Neural cell (in vitro differentiated cells): ENCODE data around the gene CBFA2T2.

Experiments
- EP300 ChIP-seq: fragments of 450-650 bp; conservative IDR thresholded peaks from 2 replicates; pipeline ENCODE4 v1.6.1; 2014; ENCODE audit warnings: antibody characterized with exemption, mild to moderate bottlenecking, moderate library complexity; ENCODE audit not compliant: poor library complexity, severe bottlenecking
- MXI1 ChIP-seq: fragments of 450-650 bp; conservative IDR thresholded peaks from 2 replicates; pipeline ENCODE4 v1.6.1; 2014; ENCODE audit warnings: antibody characterized with exemption, mild to moderate bottlenecking; ENCODE audit not compliant: poor library complexity, severe bottlenecking
- SMC3 ChIP-seq: fragments of 450-650 bp; conservative IDR thresholded peaks from 2 replicates; pipeline ENCODE4 v1.6.1; 2014; ENCODE audit warnings: antibody characterized with exemption, mild to moderate bottlenecking, moderate library complexity; ENCODE audit not compliant: poor library complexity
- TAF1 ChIP-seq: IDR thresholded peaks from 2 replicates; pipeline ENCODE4 v1.6.1; 2012; ENCODE audit warnings: low read depth
- TF ChIP-seq, protein P1 (sequence below): fragments of 450-650 bp; IDR thresholded peaks from 2 replicates; pipeline ENCODE4 v1.5.1; 2014; ENCODE audit warnings: antibody characterized with exemption, mild to moderate bottlenecking, moderate library complexity; ENCODE audit not compliant: poor library complexity, severe bottlenecking

DNA sequence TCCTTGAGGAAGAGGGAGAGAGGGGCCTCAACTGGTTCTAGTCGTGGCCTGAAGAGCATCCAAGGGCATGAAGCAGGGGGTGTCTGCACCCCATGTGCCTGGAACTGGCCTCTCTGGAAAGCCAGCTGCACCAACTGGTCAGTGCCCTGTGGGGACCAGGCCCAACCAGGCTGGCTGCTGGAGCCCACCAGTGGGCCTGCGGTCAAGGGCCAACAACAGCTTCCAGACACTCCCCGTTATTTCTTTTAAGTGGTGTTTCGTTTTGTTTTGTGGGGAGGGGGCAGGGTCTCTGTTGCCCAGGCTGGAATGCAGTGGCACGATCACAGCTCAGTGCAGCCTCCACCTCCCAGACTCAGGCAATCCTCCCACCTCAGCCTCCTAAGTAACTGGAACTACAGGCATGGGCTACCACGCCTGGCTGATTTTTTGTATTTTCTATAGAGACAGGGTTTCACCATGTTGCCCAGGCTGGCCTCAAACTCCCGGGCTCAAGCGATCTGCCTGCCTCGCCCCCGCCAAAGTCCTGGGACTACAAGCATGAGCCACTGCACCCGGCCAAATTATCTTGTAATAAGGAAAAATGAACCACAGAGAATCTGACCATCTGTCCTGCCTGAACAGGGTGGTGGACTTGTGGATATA, 160.3 kb downstream of the CBFA2T2 start:
- no peak for TF ChIP-seq SMC3
- no peak for TF ChIP-seq TAF1
- TF ChIP-seq, protein P1, sequence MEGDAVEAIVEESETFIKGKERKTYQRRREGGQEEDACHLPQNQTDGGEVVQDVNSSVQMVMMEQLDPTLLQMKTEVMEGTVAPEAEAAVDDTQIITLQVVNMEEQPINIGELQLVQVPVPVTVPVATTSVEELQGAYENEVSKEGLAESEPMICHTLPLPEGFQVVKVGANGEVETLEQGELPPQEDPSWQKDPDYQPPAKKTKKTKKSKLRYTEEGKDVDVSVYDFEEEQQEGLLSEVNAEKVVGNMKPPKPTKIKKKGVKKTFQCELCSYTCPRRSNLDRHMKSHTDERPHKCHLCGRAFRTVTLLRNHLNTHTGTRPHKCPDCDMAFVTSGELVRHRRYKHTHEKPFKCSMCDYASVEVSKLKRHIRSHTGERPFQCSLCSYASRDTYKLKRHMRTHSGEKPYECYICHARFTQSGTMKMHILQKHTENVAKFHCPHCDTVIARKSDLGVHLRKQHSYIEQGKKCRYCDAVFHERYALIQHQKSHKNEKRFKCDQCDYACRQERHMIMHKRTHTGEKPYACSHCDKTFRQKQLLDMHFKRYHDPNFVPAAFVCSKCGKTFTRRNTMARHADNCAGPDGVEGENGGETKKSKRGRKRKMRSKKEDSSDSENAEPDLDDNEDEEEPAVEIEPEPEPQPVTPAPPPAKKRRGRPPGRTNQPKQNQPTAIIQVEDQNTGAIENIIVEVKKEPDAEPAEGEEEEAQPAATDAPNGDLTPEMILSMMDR: no peak
- no peak for TF ChIP-seq EP300
- TF ChIP-seq MXI1: no peak
